ENCODE measurements around the gene SLC12A4.

GRCh38 chr16:67939507-67940445 is 28.7 kb downstream of the SLC12A4 start:
- TF ChIP-seq MAX (IDR thresholded peaks at IDR 0.05) (no peak), CTCF (IDR thresholded peaks at IDR 0.05; ENCODE audit: low read depth, low read length, missing input control) (no peak), YY1 (IDR thresholded peaks at IDR 0.05) (no peak), NR2F2 (IDR thresholded peaks at IDR 0.05) (no peak), GABPA (IDR thresholded peaks at IDR 0.05 in 1 of 2, conservative IDR thresholded peaks at IDR 0.05 in 1 of 2) (no peak), ZBTB33 (IDR thresholded peaks at IDR 0.05) (no peak), SP1 (IDR thresholded peaks at IDR 0.05) (no peak), FOXA1 (IDR thresholded peaks at IDR 0.05) (no peak), REST (IDR thresholded peaks at IDR 0.05) (no peak), RAD21 (IDR thresholded peaks at IDR 0.05) (no peak), ATF3 (IDR thresholded peaks at IDR 0.05) (no peak)

Measured in liver (tissue), 3 donors.